GM12801 (cell line): ENCODE measurements around the gene C19orf67.

Experiments
- TF ChIP-seq, protein P1 (sequence below): IDR thresholded peaks from one replicate; pipeline ENCODE4 v1.5.1; 2011; ENCODE audit warnings: control low read depth; ENCODE audit not compliant: insufficient read length; ENCODE audit errors: extremely low read depth

Gene C19orf67

DNA sequence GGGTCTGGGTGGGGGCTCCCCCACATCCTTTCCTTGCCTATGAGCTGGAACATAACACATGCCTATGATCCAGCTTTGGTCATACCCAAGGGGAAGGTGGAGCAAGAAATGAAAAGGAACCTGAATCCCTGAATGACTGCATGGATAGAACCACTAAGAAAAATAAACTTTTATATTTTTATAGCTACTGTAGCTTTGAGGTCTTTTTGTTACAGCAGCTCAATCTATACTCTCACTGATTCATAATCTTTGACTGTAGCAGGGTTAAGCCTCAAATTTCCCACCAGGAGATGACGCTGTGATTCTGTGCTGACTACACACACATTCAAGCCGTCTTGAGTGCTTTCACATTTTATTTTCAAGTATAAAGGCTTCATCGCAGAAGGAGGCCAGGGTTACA lies 32.6 kb downstream of the C19orf67 start:
- TF ChIP-seq, protein P1, sequence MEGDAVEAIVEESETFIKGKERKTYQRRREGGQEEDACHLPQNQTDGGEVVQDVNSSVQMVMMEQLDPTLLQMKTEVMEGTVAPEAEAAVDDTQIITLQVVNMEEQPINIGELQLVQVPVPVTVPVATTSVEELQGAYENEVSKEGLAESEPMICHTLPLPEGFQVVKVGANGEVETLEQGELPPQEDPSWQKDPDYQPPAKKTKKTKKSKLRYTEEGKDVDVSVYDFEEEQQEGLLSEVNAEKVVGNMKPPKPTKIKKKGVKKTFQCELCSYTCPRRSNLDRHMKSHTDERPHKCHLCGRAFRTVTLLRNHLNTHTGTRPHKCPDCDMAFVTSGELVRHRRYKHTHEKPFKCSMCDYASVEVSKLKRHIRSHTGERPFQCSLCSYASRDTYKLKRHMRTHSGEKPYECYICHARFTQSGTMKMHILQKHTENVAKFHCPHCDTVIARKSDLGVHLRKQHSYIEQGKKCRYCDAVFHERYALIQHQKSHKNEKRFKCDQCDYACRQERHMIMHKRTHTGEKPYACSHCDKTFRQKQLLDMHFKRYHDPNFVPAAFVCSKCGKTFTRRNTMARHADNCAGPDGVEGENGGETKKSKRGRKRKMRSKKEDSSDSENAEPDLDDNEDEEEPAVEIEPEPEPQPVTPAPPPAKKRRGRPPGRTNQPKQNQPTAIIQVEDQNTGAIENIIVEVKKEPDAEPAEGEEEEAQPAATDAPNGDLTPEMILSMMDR, result no peak

DNA sequence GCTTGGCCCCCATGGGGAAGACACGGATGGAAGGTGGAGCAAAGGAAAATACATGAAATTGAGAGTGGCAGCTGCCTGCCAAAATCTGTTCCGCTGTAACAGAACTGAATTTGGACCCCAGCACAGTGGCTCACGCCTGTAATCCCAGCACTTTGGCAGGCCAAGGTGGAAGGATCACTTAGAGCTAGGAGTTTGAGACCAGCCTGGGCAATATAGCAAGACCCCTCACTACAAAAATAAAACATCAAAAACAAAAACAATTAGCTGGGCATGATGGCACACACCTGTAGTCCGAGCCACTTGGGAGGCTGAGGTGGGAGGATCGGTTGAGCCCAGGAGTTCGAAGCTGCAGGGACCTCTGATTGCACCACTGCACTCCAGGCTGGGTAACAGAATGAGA lies 33.1 kb downstream of the C19orf67 start:
- TF ChIP-seq, protein P1, result no peak

DNA sequence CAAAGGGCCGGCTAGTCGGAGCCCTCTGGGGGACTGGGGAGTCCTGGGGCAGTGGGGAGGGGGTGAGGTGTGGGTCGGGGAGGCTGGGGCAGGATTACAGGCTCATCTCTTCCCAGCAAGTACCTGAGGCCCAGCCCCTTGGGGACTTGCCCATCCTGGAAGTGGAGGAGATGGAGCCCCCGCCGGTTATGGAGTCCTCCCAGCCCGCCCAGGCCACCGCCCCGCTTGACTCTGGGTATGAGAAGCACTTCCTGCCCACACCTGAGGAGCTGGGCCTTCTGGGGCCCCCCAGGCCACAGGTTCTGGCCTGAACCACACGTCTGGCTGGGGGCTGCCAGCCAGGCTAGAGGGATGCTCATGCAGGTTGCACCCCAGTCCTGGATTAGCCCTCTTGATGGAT lies 33.6 kb downstream of the C19orf67 start:
- TF ChIP-seq, protein P1, result no peak

DNA sequence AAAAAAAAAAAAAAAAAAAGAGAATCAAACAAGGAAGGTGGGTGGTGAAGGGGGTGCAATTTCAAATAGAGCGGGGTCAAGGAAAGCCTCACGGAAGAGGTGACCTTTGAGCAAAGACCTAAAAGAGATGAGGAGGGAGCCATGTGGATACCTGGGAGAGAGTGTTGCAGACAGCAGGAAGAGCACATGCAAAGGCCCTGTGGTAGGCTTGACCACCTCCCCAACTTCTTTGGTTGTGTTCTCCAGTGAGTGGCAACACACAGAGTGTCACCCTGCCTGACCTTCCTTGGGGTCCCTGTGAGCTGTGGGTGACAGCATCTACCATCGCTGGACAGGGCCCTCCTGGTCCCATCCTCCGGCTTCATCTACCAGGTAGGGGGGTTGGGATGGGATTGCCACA lies 35.1 kb downstream of the C19orf67 start:
- TF ChIP-seq, protein P1, result no peak

DNA sequence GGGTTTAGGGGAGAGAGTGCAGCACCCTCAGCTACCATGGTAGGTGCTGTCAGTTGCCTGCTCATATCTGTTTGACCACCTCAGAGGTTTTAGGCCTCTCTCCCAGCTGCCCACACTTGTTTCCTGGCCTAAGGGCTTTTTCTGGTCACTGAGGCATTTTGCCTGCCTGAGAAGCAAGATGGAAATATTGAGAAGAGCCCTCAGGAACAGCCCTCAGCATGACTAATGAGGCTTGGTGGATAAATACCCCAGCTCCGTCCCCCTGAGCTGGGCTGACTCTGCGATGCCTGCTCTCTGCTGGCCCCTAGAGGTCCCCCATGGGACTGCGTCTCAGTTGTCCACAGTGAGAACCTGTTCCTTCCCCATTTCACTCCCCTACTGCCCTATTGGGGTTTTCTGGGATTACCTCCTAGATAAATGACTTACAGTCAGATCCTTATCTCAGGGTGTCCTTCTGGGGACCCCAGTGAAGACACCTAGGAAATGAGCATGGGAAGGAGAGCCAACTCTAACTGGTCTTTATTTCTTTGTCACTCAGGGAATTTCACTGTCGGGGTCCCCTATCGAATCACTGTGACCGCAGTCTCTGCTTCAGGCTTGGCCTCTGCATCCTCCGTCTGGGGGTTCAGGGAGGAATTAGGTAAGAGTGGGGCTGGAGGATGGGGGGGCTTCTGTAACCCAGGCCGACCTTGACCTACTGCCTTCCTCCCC lies 37.0 kb downstream of the C19orf67 start:
- TF ChIP-seq, protein P1, result peak; percentile 75

DNA sequence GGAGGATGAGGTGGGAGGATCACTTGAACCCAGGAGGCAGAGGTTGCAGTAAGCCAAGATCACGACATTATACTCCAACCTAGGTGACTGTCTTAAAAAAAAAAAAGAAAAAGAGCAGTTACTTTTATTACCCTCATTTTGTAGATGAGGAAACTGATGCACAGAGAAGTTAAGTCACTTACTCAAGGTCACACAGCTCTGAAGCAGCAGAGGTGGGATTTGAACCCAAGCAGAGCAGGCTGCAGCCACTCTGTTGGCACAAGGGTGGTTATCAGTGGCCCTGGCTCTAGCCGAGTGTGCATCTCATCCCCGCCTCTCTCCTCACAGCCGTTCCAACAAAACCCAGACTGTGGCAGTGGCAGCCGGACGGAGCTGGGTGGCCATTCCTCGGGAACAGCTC lies 46.4 kb downstream of the C19orf67 start:
- TF ChIP-seq, protein P1, result no peak

DNA sequence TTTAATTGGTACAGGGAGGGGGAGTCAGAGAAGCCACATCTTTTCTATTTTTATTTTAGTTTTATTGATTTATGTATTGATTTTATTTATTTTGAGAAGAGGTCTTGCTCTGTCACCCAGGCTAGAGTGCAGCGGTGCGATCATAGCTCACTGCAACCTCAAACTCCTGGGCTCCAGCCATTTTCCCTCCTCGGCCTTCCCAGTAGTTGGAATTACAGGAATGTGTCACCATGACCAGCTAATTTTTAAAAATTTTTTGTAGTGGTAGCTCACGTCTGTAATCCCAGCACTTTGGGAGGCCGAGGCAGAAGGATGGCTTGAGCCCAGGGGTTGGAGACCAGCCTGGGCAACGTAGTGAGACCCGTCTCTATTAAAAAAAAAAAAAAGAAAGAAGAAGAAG lies 49.9 kb downstream of the C19orf67 start:
- TF ChIP-seq, protein P1, result no peak

DNA sequence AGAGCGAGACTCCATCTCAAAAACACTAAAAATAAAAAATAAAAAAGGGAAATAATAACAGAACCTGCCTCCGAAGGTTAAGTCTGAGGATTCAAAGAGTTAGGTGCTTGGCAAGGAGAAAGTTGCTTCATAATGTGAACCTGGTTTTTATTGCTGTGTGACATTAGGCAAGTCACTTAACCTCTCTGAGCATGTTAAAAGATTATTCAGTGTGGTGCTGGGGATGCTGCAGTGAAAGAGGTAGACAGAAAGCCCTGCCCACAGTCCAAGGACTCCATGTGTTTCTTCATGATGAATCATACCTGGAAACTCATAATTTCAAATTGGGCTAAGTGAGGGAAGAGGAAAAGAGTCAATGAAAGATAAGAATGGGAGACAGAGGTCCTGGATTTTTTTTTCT lies 51.6 kb downstream of the C19orf67 start:
- TF ChIP-seq, protein P1, result no peak
